T47D (cell line): Measurements from ENCODE around the gene EFHC1.
A peak's percentile ranks its signal among the peaks of the same experiment; 100 is the strongest.

Source experiments
- DNase-seq, 2 experiments: peaks; one replicate each; pipeline versions ENCODE4 v3.0.0 to v3.0.0-alpha.2; 2011 to 2012; ENCODE audit warnings: low read depth in 1 of 2, low spot score in 1 of 2
- JUND ChIP-seq: IDR thresholded peaks from 2 replicates; pipeline ENCODE4 v1.6.1; 2012; ENCODE audit warnings: low read depth
- in situ Hi-C: cut with HindIII; loops from 2 replicates; pipeline ENCODE4 v1.10.0; 2016; ENCODE audit warnings: low sequenced_read_pairs, low pct_unique_long_range_greater_than_20kb

The EFHC1 gene

DNA sequence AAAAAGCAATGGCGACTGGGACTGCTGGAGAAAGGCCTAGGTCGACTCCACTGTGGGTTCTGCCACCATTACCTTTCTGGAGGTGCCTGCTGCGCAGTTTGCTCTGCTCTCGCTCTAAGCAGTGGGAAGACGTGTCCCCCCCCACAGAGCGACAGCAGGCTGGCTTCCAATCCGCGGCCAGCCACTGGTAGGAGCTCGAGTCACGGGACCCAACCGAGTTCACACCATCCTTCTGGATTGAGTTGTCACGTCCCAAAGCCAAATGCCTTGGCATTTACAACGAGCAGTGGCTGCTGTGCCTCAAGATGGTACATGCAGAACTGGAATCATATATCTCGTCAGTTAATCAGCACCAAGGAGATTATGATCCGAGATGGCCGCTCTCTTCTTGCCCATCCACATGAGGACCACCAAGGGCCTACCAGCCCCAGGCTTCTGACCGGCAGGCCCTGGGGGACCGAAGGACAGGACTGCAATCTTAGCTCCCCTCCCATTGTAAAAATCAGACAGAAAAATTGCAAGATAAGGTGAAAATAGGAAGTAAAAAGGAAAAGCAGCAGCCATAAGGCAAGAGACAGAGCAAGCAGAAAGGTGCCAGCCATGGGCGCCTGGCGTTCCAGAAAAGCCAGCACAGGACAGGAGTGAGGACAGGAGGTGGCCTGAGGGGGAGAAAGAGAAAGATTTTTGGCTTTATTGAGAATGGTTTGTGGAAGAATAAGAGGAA, 82.3 kb downstream of the EFHC1 start:
- in situ Hi-C loops, result no loop called here
- TF ChIP-seq JUND, result no peak
- no peak for DNase-seq

DNA sequence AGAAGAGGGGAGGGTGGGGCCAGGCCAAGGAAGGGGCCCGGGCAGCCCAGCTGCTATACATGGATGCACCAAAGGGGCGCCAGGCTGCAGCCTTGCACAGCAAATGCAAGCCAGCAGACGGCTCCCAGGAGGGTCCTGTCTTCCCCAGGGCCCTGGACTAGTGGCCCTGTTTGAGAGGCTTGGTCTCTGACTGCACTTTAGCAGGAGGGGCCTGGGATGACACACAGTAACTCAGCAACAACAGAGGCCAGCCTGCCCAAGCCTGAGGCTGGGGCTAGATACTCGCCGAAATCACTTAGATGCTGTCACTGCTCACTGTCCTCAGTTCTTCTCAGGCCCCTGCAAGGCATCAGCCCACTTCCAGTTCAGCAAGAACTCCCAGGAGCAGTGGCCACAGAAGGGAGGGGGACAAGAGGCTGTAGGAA, 83.2 kb downstream of the EFHC1 start:
- in situ Hi-C loops, result no loop called here
- no peak for DNase-seq
- TF ChIP-seq JUND, result no peak

DNA sequence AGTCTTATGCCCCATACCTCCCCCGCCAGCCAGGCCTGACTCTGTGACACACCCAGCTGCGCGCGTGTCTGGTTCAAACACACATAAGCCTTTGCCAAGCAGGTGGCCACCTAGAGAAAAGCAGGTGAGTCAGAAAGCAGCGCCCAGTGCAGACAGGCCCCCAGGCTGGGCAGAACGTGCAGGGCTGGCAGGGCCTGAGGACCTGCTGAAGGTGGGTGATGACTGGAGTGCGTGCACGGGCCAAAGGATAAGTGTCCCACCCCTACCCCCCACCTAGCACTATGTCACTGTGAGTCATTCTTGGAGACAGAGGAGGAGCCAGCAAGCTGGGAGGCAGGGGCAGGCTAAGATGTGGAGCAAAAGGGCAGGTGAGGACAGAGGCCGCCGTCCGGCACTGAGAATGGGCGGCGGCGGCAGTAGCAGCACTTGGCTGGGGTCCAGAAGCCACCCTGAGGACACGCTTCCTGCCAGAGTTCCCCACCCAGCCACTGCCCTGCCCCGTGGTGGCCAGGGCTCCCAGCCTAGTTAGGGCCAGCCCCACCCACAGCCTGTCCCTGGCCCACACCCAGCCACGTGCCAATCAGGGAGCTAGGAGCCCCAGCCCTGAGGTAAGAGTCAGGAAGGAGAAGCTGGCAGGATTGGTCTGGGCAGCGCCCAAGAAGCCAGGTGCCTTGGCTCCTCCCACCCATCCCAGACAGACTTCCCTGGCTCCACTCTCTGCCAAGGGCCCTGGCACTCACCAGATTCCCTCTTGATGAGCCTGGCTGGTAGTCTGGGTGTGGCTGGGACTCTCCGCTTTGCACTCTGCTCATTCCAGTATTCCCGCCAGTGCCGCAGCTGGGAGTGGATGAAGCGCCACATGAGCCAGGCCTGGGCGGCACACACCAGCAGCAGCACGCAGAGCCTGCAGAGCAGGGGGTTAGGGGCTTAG, 84.0 kb downstream of the EFHC1 start:
- DNase-seq, result peak; percentile 80 to 95
- TF ChIP-seq JUND, result no peak
- in situ Hi-C loops, result no loop called here

DNA sequence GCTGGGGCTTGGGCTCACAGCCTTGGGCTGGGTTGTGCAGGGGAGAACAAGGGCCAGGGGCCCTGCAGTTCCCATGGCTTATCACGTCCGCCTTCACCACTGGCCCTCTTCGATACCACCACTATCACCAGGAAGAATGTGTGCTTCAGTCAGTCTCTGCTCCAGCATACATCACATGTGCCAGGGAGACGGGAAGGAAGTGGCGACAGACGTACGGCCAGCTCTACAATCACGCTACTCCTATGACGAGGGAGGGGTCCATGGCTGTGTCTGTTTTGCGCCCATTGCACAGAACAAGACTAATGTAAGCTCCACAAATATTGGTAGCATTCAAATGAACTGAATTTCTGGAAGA, 84.6 kb downstream of the EFHC1 start:
- no peak for DNase-seq
- in situ Hi-C loops, result no loop called here
- no peak for TF ChIP-seq JUND

DNA sequence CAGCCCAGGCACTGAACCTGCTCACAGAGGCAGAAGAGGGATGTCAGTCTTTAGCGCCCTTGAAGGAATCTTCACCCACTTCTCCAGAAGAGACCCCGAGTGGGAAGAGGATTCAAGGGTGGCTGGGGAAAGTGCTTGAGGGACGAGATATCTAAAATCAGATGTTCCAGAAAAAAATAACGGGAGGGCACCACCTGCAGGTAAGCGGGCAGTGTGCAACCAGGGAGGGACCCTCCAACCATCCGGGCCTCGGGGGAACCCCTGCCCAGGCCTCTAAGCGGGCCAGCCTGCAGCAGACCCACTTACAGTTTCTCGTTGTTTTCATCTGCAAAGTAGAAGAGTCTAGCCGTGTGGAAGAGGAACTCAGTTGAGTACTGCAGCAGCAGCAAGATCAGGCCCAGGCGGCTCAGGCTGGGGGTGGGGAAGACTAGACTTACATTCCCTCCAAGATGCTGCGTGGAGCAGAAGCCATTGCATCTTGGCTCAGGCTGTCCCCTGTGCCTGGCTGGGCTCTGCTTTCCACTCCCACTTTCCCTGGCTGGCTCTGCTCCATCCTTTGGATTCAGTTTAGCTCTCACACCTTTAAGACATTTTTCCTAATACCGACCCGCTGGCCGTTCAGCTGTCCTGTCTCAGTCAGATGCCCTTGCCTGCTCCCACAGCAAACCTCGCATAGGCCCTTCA, 85.7 kb downstream of the EFHC1 start:
- TF ChIP-seq JUND, result no peak
- no peak for DNase-seq
- in situ Hi-C loops, result no loop called here

DNA sequence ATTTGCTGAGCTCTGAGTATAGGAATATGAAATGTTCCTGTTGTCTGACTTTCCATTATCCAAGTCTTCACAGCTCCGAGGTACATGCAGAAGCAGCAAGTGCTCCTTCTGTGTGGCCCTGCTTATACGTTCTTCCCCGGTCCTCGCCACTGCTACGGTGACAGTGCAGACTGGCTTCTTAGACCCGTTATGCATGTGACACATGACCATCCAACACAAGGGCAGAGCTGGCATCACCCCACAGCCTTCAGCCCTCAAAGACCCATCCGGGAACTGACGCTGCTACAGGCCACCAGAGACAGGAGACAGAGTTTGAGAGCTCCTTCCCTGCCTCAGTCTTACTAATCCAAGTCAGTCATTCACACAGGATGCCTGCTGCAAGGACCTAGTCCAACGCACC, 86.3 kb downstream of the EFHC1 start:
- no peak for DNase-seq
- in situ Hi-C loops, result no loop called here
- TF ChIP-seq JUND, result no peak

DNA sequence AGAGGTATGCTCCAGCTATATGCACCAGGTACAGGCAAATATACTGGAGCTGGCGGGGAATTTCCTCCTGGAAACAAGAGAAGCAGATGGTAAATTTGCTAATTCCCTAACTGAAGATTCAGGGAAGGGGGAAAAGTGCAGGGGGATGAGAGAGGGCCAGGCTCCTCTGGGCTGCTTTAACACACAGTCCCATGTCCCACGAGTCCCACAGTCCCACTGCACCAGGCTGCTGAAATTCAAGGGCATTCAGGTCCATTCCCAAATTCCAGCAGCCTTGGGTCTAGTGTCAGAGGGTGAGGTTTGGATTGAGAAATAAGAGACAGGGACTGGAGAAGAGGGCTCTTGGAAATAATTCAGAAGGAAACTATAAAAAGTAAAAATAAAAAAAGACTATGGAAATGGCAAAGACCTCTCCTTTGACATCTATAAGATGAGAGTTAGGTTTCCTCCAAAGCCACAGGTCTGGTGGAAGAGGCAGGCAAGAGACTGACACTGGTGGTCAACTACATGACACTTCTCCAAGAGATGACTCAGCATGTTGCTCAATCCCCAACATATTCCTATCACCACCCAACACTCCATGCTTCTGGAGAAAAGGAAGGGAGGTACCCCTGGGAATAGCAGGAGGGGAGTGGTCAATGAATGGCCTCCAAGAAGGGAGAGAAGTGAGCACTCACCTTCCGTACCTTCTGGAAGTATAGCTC, 87.6 kb downstream of the EFHC1 start:
- no peak for TF ChIP-seq JUND
- in situ Hi-C loops, result no loop called here
- no peak for DNase-seq

DNA sequence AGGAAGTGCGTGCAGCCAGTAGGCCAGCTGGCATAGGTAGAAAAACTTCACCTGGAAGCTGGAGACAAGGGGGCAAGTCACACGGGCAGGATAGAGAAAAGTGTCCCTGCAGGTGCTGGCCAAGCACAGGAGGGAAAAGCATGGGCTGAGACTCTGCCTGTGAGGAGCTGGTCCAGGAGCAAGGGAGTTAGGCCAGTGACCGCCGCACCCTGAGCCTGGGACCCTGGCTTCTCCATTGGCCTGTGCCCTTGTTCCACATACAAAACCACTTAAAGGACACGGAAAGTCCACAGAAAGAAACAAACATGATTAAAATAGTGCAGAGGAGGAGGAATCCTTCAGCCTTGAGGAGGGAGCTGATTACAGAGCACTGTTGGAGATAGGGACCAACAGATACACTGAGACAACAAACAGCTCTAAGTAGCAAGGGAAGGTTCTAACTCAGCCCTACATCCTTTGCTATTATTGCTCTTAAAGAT, 88.2 kb downstream of the EFHC1 start:
- DNase-seq, result no peak
- in situ Hi-C loops, result no loop called here
- TF ChIP-seq JUND, result no peak

DNA sequence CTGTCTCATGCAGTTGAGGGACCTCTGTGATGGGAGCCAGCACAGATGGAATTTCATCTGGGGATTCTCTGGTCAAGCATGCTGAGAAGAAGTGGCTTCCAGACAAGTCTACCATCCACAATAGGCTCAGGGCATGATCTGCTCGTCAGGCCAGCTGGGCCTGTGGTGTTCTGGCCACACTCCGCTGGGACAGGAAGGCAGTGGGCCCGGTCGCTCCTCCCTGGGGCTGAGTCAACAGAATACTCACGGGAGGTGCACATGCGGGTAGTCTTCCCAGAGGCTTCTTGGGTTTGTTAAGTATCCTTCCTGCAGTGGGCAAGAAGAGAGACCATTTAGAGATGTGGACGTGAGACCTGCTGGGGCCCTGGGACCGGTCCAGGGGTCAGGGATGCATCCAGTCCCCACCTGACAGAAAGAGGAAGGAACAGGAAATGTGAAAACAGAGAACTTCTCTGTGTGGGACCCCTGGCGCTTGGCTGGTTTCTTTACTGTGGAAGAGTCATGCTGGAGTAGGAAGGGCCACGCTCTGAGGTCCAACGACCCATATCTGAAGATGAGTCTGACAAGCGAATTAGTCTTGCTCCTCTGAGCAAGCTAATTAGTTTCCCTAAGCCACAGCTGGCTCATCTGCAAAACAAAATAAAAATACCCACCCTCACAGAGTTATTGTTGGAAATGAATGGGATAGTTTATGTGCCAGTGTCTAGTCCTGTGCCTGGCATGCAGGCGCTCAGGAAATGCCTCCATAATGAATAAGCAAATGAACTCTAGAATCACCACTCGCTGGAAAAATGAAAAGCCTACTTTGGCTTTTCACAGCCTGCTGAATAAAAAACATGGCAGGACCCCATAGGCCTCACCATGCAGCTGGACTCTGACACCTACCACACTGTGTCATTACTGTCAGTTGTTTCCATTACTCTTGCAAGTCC, 89.4 kb downstream of the EFHC1 start:
- in situ Hi-C loops, result no loop called here
- DNase-seq, result no peak
- TF ChIP-seq JUND, result no peak

DNA sequence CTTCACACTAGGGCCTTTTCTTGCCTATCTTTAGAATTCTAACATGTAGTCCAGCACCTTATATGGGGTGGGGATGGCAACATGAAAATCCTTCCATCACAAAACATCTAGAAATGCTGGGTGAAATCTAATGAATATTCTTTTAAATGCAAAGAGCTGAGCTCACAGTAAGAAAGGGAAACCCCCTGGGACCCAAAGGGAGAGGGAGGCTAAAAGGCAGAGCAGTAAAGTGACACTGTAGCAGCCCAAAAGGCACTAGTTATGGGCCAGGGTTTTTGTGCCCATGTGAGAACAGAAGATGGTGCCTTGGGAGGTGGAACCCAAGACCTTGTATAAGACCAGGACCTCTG, 90.0 kb downstream of the EFHC1 start:
- in situ Hi-C loops, result no loop called here
- TF ChIP-seq JUND, result no peak

DNA sequence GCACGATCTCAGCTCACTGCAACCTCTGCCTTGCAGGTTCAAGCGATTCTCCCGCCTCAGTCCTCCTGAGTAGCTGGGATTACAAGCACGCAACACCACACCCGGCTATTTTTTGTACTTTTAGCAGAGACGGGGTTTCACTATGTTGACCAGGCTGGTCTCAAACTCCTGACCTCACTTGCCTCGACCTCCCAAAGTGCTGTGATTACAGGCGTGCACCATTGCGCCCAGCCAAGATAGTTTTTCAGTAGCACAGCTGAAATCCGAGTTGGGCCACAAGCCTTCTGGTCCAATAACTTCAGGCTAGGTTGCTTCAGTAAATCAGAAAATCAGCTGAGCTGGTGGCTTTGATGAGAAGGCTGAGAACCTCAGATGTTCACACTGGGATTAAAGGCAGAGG, 91.0 kb downstream of the EFHC1 start:
- no peak for TF ChIP-seq JUND
- in situ Hi-C loops, result no loop called here

More for the DNA sequence above, 90.0 kb downstream of the EFHC1 start:
- DNase-seq, result no peak

More for the DNA sequence above, 91.0 kb downstream of the EFHC1 start:
- no peak for DNase-seq
